Stomach (tissue), 4 donors: ENCODE measurements around the gene CFAP69.

Source experiments
- CTCF ChIP-seq, 7 experiments: fragments of 450-650 bp in 4 of 7; fragments of 200-600 bp in 3 of 7; sonication (generic) in 3 of 7; IDR thresholded peaks; one replicate each; pipeline ENCODE4 v1.5.1; 2016 to 2019; ENCODE audit warnings: antibody characterized with exemption in 7 of 7, control low read depth in 2 of 7, mild to moderate bottlenecking in 1 of 7
- POLR2A ChIP-seq, 4 donors: fragments of 450-650 bp; IDR thresholded peaks; one replicate each; pipeline ENCODE4 v1.6.1; 2016; ENCODE audit warnings: antibody characterized with exemption in 4 of 4, control low read depth in 2 of 4, mild to moderate bottlenecking in 1 of 4, moderate library complexity in 1 of 4

GRCh38 chr7:90211391-90212148 lies 33.4 kb upstream of the CFAP69 start, which contains the start of gene STEAP2:
- TF ChIP-seq CTCF (IDR thresholded peaks at IDR 0.05) (peak in 5 of 7 experiments; percentile 58 to 81 (median 70)), POLR2A (IDR thresholded peaks at IDR 0.05) (peak in 1 of 4 donors; percentile 74)
